ENCODE measurements around the gene AGER. TPM values are rescaled to one million over a fixed set of nuclear protein-coding genes. Genes with fewer than 3 reads are reported as not detected.
A peak's percentile ranks its signal among the peaks of the same experiment; 100 is the strongest.

AGER gene
- total and polyA plus RNA-seq, 9 of the 15 experiments (the other 6 are each of a cell fraction or from before 2014, with no cell fraction given), result 1.2 to 11.5 (median 4.1) TPM

DNA sequence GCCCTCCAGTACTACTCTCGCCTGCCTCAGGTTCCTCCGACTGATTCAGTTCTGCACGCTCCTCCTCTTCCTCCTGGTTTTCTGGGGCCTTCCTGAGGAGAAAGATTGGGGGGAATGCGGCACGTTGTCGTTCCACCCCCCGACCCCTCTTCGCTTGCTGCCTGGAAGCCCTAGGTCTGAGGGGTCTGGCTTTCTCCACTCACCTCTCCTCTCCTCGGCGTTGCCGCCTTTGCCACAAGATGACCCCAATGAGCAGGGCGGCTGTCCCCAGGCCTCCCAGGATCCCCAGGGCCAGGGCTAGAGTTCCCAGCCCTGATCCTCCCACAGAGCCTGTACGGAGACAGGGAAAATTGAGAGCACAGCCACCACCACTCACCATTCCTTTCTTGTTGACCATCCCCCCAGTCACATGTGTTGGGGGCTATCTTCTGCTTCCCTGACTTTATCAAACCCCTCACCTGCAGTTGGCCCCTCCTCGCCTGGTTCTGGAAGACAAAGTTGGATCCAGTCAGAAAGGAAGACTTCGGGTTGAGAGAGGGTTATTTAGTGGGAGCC, 2.8 kb downstream of the AGER start:
- WGBS (ENCODE audit: insufficient coverage, low coverage, missing lambda C conversion rate), result 88% methylated on average over 14 of the region's 15 CpGs
- H3K9ac ChIP-seq (ENCODE audit: insufficient read depth in 1 of 2, low read depth in 2 of 2, low read length in 2 of 2), result peak overlapping the region; percentile 35 to 86; a peak in 3 of 4 replicates
- in situ Hi-C loops (cut with MboI) (no loop called here), intact Hi-C loops (cut with micrococcal nuclease) (no loop called here)
- peaks cover 7% of the 10 kb centered on the region for H3K9me1 ChIP-seq (ENCODE audit: control insufficient read depth, insufficient read depth, low read length)
- POLR2A ChIA-PET, result interaction anchor here (1.9 kb wide), 1 partner anchor 52 kb away, joined by 20 read pairs; the partner anchor contains the start of genes ATF6B and FKBPL
- H3K27me3 ChIP-seq (ENCODE audit: control insufficient read depth in 2 of 2, insufficient read depth in 2 of 2, low read length in 2 of 2), result no peaks in the 10 kb centered on the region
- FAIRE-seq, result no peak
- H3K4me1 ChIP-seq (replicated peaks in 1 of 2; ENCODE audit: control insufficient read depth in 2 of 2, insufficient read depth in 2 of 2, low read length in 2 of 2), result peaks cover 52 to 54% of the 10 kb centered on the region in 2 experiments
- H4K20me1 ChIP-seq (replicated peaks; ENCODE audit: control insufficient read depth, insufficient read depth, low read length), result no peaks in the 10 kb centered on the region
- peaks cover 57% of the 10 kb centered on the region; the same call in 2 of the 3 replicates for H3K36me3 ChIP-seq (ENCODE audit: control insufficient read depth, insufficient read depth, low read length)
- no peaks in the 10 kb centered on the region for H3K9me3 ChIP-seq (replicated peaks; ENCODE audit: control insufficient read depth, insufficient read depth, low read depth, low read length)
- no peak overlapping the region; the same call in 2 of the 3 replicates for H3K27ac ChIP-seq (ENCODE audit: extremely low read depth, low read depth, low read length)
- DNase-seq (ENCODE audit: extremely low read depth in 1 of 4, low spot score in 3 of 4), result no peak
- H3K4me2 ChIP-seq (ENCODE audit: insufficient read depth, low read length), result peak overlapping the region; percentile 17; the same call in 1 of the 2 replicates
- no peak overlapping the region for H3K4me3 ChIP-seq
- CTCF ChIA-PET (ENCODE audit: low intra/inter-chr PET ratio), result interaction anchor here (0.6 to 1.3 kb wide), 2 partner anchors 17 to 62 kb away, joined by 3 to 5 read pairs; no protein-coding TSS in a partner anchor
- no peak overlapping the region for H2AFZ ChIP-seq (ENCODE audit: low read depth, low read length)
- no TSS peak for BruUV-seq (replicated peaks)
- H3K79me2 ChIP-seq (ENCODE audit: control insufficient read depth, insufficient read depth, low read length), result peaks cover 53% of the 10 kb centered on the region
- ATAC-seq, result no peak
- peak; percentile 52; the same call in 1 of the 2 replicates for TF ChIP-seq POLR2AphosphoS2 (IDR thresholded peaks at IDR 0.05; ENCODE audit: low read length)
- no peak for TF ChIP-seq CEBPZ (IDR thresholded peaks at IDR 0.05; ENCODE audit: borderline replicate concordance, low read depth, low read length)
- TF ChIP-seq, protein P1, sequence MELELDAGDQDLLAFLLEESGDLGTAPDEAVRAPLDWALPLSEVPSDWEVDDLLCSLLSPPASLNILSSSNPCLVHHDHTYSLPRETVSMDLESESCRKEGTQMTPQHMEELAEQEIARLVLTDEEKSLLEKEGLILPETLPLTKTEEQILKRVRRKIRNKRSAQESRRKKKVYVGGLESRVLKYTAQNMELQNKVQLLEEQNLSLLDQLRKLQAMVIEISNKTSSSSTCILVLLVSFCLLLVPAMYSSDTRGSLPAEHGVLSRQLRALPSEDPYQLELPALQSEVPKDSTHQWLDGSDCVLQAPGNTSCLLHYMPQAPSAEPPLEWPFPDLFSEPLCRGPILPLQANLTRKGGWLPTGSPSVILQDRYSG (tag; conservative IDR thresholded peaks at IDR 0.05; ENCODE audit: low read depth), result no peak
- TF ChIP-seq, protein P2, sequence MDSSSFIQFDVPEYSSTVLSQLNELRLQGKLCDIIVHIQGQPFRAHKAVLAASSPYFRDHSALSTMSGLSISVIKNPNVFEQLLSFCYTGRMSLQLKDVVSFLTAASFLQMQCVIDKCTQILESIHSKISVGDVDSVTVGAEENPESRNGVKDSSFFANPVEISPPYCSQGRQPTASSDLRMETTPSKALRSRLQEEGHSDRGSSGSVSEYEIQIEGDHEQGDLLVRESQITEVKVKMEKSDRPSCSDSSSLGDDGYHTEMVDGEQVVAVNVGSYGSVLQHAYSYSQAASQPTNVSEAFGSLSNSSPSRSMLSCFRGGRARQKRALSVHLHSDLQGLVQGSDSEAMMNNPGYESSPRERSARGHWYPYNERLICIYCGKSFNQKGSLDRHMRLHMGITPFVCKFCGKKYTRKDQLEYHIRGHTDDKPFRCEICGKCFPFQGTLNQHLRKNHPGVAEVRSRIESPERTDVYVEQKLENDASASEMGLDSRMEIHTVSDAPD (CRISPR knock-in tag; IDR thresholded peaks at IDR 0.05), result no peak
- no peak for TF ChIP-seq TSC22D4 (tag; IDR thresholded peaks at IDR 0.05)
- peak; percentile 39; the same call in 1 of the 2 replicates for TF ChIP-seq POLR2G (IDR thresholded peaks at IDR 0.05; ENCODE audit: low read depth, low read length)
- TF ChIP-seq PHB2 (IDR thresholded peaks at IDR 0.05; ENCODE audit: low read depth), result no peak
- TF ChIP-seq, protein P3, sequence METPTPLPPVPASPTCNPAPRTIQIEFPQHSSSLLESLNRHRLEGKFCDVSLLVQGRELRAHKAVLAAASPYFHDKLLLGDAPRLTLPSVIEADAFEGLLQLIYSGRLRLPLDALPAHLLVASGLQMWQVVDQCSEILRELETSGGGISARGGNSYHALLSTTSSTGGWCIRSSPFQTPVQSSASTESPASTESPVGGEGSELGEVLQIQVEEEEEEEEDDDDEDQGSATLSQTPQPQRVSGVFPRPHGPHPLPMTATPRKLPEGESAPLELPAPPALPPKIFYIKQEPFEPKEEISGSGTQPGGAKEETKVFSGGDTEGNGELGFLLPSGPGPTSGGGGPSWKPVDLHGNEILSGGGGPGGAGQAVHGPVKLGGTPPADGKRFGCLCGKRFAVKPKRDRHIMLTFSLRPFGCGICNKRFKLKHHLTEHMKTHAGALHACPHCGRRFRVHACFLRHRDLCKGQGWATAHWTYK (CRISPR knock-in tag; IDR thresholded peaks at IDR 0.05), result no peak
- no peak for TF ChIP-seq ZC3H4 (CRISPR knock-in tag; IDR thresholded peaks at IDR 0.05; ENCODE audit: borderline replicate concordance)
- TF ChIP-seq HLTF (IDR thresholded peaks at IDR 0.05), result no peak
- no peak for TF ChIP-seq DMBX1 (CRISPR knock-in tag; IDR thresholded peaks at IDR 0.05; ENCODE audit: borderline replicate concordance)
- TF ChIP-seq MCM5 (IDR thresholded peaks at IDR 0.05; ENCODE audit: low read depth), result no peak
- 0 out of 2 replicates have a peak, but pooled peaks have one; percentile 27 for TF ChIP-seq KAT7 (CRISPR knock-in tag; IDR thresholded peaks at IDR 0.05; ENCODE audit: borderline replicate concordance)
- peak; percentile 54 for TF ChIP-seq RBFOX2 (IDR thresholded peaks at IDR 0.05; ENCODE audit: low read depth, low read length)
- TF ChIP-seq ZBTB8A (IDR thresholded peaks at IDR 0.05; ENCODE audit: partially characterized antibody), result no peak
